ENCODE results near the gene GPR173. TPM values are rescaled to one million over a fixed set of nuclear protein-coding genes. Genes with fewer than 3 reads are reported as not detected.

GPR173 gene
- total and polyA plus RNA-seq, 9 of the 15 experiments (the other 6 are each of a cell fraction or from before 2014, with no cell fraction given), result 0.01 TPM; not detected in 8

DNA sequence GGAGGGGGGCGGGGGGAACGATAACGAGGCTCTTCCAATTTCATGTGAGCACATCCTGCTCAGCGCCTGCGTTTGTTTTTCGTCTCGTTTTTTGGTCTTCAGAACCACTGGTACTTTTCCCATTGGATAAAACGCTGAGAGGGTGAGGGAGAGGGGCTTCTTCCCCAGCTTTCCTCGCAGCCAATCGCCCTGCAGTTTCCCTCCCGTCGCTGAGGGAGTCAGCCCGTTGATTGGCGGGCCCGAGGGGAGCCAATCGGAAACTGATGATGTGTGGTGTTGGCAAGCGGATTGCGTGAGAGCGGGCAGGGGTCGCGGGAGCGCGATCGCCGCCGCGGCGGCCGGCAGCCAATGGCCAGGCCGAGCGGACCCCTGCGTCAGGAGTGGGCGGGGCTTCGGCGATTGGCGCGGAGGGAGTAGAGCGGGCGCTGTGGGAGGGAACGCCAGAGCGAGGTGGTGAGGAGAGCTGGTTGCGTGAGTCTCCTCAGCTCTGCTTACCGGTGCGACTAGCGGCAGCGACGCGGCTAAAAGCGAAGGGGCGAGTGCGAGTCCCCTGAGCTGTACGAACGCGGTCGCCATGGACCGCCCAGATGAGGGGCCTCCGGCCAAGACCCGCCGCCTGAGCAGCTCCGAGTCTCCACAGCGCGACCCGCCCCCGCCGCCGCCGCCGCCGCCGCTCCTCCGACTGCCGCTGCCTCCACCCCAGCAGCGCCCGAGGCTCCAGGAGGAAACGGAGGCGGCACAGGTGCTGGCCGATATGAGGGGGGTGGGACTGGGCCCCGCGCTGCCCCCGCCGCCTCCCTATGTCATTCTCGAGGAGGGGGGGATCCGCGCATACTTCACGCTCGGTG lies 33.6 kb downstream of the GPR173 start, which contains the start of gene TSPYL2 (continued):
- TF ChIP-seq, protein P1, sequence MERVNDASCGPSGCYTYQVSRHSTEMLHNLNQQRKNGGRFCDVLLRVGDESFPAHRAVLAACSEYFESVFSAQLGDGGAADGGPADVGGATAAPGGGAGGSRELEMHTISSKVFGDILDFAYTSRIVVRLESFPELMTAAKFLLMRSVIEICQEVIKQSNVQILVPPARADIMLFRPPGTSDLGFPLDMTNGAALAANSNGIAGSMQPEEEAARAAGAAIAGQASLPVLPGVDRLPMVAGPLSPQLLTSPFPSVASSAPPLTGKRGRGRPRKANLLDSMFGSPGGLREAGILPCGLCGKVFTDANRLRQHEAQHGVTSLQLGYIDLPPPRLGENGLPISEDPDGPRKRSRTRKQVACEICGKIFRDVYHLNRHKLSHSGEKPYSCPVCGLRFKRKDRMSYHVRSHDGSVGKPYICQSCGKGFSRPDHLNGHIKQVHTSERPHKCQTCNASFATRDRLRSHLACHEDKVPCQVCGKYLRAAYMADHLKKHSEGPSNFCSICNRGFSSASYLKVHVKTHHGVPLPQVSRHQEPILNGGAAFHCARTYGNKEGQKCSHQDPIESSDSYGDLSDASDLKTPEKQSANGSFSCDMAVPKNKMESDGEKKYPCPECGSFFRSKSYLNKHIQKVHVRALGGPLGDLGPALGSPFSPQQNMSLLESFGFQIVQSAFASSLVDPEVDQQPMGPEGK (CRISPR knock-in tag; IDR thresholded peaks at IDR 0.05; ENCODE audit: borderline replicate concordance), result no peak
- TF ChIP-seq NFATC3 (IDR thresholded peaks at IDR 0.05), result no peak
- TF ChIP-seq PHF21A (IDR thresholded peaks at IDR 0.05; ENCODE audit: borderline replicate concordance, low read depth), result no peak
- peak in 1 of 2 experiments; percentile 34; a peak in 1 of 4 replicates for TF ChIP-seq NONO (IDR thresholded peaks at IDR 0.05; ENCODE audit: low read depth in 2 of 2, low read length in 1 of 2)
- TF ChIP-seq, protein P2, sequence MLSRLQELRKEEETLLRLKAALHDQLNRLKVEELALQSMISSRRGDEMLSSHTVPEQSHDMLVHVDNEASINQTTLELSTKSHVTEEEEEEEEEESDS (CRISPR knock-in tag; IDR thresholded peaks at IDR 0.05), result no peak
- no peak for TF ChIP-seq EZH2 (IDR thresholded peaks at IDR 0.05; ENCODE audit: borderline replicate concordance, low read depth, low read length)
- TF ChIP-seq, protein P3, sequence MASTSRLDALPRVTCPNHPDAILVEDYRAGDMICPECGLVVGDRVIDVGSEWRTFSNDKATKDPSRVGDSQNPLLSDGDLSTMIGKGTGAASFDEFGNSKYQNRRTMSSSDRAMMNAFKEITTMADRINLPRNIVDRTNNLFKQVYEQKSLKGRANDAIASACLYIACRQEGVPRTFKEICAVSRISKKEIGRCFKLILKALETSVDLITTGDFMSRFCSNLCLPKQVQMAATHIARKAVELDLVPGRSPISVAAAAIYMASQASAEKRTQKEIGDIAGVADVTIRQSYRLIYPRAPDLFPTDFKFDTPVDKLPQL (IDR thresholded peaks at IDR 0.05; ENCODE audit: extremely low read depth, insufficient read length), result no peak
- no peak for TF ChIP-seq CCNT2 (IDR thresholded peaks at IDR 0.05; ENCODE audit: borderline replicate concordance, extremely low read depth, insufficient read length, low read depth, low read length)

All from K562 (cell line).